ENCODE measurements around the gene EVX1.

GRCh38 chr7:27242154-27242553 is 448 bp upstream of the EVX1 start:
- TF ChIP-seq CTCF (IDR thresholded peaks at IDR 0.05 in 8 of 11, conservative IDR thresholded peaks at IDR 0.05 in 3 of 11), result no peak
- no peak for TF ChIP-seq POLR2A (IDR thresholded peaks at IDR 0.05)
- no peak for TF ChIP-seq POLR2AphosphoS5 (IDR thresholded peaks at IDR 0.05)

All from spleen (tissue), 7 donors.